Esophagus muscularis mucosa (tissue), 4 donors: ENCODE data around the gene TRIM39. TPM values are rescaled to one million over a fixed set of nuclear protein-coding genes. Genes with fewer than 3 reads are reported as not detected.

Source experiments
- DNase-seq: peaks from one replicate; pipeline ENCODE4 v3.0.0-alpha.2; 2017; ENCODE audit errors: extremely low spot score
- H3K27ac ChIP-seq, 4 donors: fragments of 200-600 bp; sonication (generic); replicated peaks in 1 of 4; 1 replicate in 3 of 4; 2 replicates in 1 of 4; pipeline ENCODE4 v1.5.1; 2016 to 2019; ENCODE audit warnings: mild to moderate bottlenecking in 1 of 4
- H3K27me3 ChIP-seq, 4 donors: fragments of 200-600 bp; sonication (generic); one replicate each; pipeline versions ENCODE4 v1.5.1 to v1.6.0; 2016 to 2019
- H3K36me3 ChIP-seq, 4 donors: fragments of 200-600 bp; sonication (generic); one replicate each; pipeline ENCODE4 v1.5.1; 2016 to 2019
- H3K4me1 ChIP-seq, 4 donors: fragments of 200-600 bp; sonication (generic); one replicate each; pipeline ENCODE4 v1.5.1; 2016 to 2019
- H3K4me3 ChIP-seq, 4 donors: fragments of 200-600 bp; sonication (generic); 1 replicate in 2 of 4; 2 replicates in 2 of 4; pipeline ENCODE4 v1.5.1; 2016 to 2019; ENCODE audit warnings: mild to moderate bottlenecking in 4 of 4, moderate library complexity in 1 of 4
- H3K9me3 ChIP-seq, 4 donors: fragments of 200-600 bp; sonication (generic); 1 replicate in 3 of 4; 2 replicates in 1 of 4; pipeline ENCODE4 v1.5.1; 2016 to 2019
- EP300 ChIP-seq: sonication (generic); formaldehyde crosslinking; IDR thresholded peaks from one replicate; pipeline ENCODE4 v1.6.1; 2017; ENCODE audit warnings: antibody characterized with exemption
- POLR2A ChIP-seq: fragments of 450-650 bp; IDR thresholded peaks from one replicate; pipeline ENCODE4 v1.6.1; 2017; ENCODE audit warnings: antibody characterized with exemption, moderate library complexity, mild to moderate bottlenecking, low read depth
- POLR2AphosphoS5 ChIP-seq, 2 donors: sonication (generic); formaldehyde crosslinking; IDR thresholded peaks; one replicate each; pipeline ENCODE4 v1.6.1; 2017; ENCODE audit warnings: antibody characterized with exemption in 2 of 2
- WGBS: methylation state at CpG from one replicate; pipeline ENCODE4 v1.1.5; 2018; 5-methylcytosine and 5-hydroxymethylcytosine counted together
- intact Hi-C: fragments of 100-400 bp; cut with DNase I; formaldehyde crosslinking; loops from one replicate; pipeline ENCODE4 v1.15.1; 2023
- small RNA-seq, 3 donors: library from RNA; depleted of rRNA; stranded (forward); fragments of <200 nt; gene quantifications; one replicate each; pipeline ENCODE3, GENCODE V24; 2016
- total RNA-seq, 4 donors: library from RNA; depleted of rRNA; stranded (reverse); fragments of >200 nt; gene quantifications; one replicate each; pipeline versions ENCODE4 v1.1.0 to v1.2.1, GENCODE V29; 2016
- TF ChIP-seq, protein P1 (sequence below), 3 experiments: fragments of 200-600 bp in 2 of 3; fragments of 450-650 bp in 1 of 3; sonication (generic) in 2 of 3; IDR thresholded peaks; one replicate each; pipeline ENCODE4 v1.5.1; 2017 to 2019; ENCODE audit warnings: antibody characterized with exemption in 3 of 3, mild to moderate bottlenecking in 2 of 3, moderate library complexity in 1 of 3

TRIM39 gene
- total RNA-seq, 4 donors from 2014 or later, result 17.4 to 24.5 (median 20.9) TPM

DNA sequence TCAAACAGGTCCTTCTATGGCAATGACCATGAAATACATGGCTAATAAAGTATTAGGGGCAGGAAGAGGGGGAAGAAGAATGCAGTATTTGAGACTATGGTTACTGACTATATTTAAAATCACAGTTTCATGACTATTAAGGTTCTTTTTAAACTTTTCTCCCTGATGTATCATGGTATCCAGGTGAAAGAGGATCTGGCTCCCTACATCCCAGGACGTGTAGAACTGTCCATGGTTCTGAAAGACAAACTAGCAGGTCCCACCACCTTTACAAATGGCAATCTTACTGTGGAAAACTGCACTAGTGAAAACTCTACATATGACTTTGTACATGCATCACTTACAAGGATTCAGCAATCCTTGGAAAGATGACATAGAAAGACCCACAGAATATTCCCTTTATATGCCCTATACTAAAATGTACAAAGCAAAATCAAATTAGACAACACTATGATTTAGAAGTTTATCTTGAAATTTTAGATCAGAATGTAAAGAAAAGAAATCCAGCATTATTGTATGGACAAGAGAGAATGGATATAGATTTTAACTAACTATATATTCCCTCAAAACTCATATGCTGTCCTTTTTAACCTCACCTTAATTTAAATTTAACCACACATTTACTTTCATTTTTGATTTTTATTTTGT lies 51.7 kb downstream of the TRIM39 start:
- no peaks in the 10 kb centered on the region for H3K36me3 ChIP-seq
- intact Hi-C loops, result no loop called here
- H3K4me1 ChIP-seq, result no peaks in the 10 kb centered on the region
- peaks cover 0 to 35% (median 0%) of the 10 kb centered on the region in 4 donors for H3K27me3 ChIP-seq
- no peak overlapping the region for H3K27ac ChIP-seq
- no peaks in the 10 kb centered on the region for H3K9me3 ChIP-seq
- H3K4me3 ChIP-seq, result no peak overlapping the region
- no peak for DNase-seq
- TF ChIP-seq POLR2A, result no peak
- TF ChIP-seq EP300, result no peak
- no peak for TF ChIP-seq POLR2AphosphoS5 (IDR thresholded peaks at IDR 0.05)
- TF ChIP-seq, protein P1, sequence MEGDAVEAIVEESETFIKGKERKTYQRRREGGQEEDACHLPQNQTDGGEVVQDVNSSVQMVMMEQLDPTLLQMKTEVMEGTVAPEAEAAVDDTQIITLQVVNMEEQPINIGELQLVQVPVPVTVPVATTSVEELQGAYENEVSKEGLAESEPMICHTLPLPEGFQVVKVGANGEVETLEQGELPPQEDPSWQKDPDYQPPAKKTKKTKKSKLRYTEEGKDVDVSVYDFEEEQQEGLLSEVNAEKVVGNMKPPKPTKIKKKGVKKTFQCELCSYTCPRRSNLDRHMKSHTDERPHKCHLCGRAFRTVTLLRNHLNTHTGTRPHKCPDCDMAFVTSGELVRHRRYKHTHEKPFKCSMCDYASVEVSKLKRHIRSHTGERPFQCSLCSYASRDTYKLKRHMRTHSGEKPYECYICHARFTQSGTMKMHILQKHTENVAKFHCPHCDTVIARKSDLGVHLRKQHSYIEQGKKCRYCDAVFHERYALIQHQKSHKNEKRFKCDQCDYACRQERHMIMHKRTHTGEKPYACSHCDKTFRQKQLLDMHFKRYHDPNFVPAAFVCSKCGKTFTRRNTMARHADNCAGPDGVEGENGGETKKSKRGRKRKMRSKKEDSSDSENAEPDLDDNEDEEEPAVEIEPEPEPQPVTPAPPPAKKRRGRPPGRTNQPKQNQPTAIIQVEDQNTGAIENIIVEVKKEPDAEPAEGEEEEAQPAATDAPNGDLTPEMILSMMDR (IDR thresholded peaks at IDR 0.05), result no peak
- 0% methylated on average over 1 of the region's 1 CpG for WGBS

DNA sequence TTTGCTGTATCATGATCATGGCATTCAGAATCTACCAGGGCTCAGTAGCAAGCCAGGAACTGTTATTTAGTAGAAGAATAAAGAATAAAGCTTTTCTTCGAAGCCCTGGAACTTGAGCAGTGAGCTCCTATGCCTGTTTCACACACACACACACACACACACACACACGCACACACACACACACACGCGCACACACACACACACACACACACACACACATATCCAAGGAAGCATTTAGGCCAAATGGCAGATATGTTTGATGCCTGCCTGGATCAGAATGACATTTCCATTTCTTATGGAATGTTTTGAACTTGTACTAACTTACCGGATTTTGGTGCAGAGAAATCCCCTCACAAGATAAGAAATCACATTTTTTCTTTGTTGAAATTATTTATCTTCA lies 53.7 kb downstream of the TRIM39 start:
- DNase-seq, result no peak
- Histone ChIP-seq H3K4me1 (no peaks in the 10 kb centered on the region), H3K36me3 (no peaks in the 10 kb centered on the region), H3K4me3 (no peak overlapping the region), H3K27ac (no peak overlapping the region), H3K9me3 (no peaks in the 10 kb centered on the region), H3K27me3 (peaks cover 0 to 55% (median 0%) of the 10 kb centered on the region in 4 donors)
- intact Hi-C loops, result no loop called here
- WGBS, result 18% methylated on average over 4 of the region's 5 CpGs
- TF ChIP-seq EP300, result no peak
- TF ChIP-seq, protein P1 (IDR thresholded peaks at IDR 0.05), result no peak
- no peak for TF ChIP-seq POLR2A
- TF ChIP-seq POLR2AphosphoS5 (IDR thresholded peaks at IDR 0.05), result no peak

DNA sequence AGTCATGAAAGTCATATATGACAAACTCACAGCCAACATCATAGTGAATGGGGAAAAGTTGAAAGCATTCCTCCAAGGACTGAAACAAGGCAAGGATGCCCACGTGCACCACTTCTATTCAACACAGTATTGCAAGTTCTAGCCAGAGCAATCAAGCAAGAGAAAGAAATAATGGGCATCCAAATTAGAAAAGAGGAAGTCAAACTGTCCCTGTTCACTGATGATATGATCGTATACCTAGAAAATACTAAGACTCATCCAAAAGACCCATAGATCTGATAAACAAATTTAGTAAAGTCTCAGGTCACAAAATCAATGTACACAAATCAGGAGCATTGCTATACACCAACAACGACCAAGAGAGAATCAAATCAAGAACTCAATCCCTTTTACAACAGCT lies 59.4 kb downstream of the TRIM39 start:
- H3K4me1 ChIP-seq, result no peaks in the 10 kb centered on the region
- TF ChIP-seq, protein P1 (IDR thresholded peaks at IDR 0.05), result no peak
- TF ChIP-seq POLR2A (no peak), EP300 (no peak), POLR2AphosphoS5 (IDR thresholded peaks at IDR 0.05) (no peak)
- H3K36me3 ChIP-seq, result no peaks in the 10 kb centered on the region
- H3K9me3 ChIP-seq, result no peaks in the 10 kb centered on the region
- no peak overlapping the region for H3K4me3 ChIP-seq
- H3K27ac ChIP-seq, result no peak overlapping the region
- intact Hi-C loops, result no loop called here
- H3K27me3 ChIP-seq, result peaks cover 0 to 79% (median 0%) of the 10 kb centered on the region in 4 donors
- DNase-seq, result no peak
- WGBS, result 45% methylated on average over 3 of the region's 3 CpGs

DNA sequence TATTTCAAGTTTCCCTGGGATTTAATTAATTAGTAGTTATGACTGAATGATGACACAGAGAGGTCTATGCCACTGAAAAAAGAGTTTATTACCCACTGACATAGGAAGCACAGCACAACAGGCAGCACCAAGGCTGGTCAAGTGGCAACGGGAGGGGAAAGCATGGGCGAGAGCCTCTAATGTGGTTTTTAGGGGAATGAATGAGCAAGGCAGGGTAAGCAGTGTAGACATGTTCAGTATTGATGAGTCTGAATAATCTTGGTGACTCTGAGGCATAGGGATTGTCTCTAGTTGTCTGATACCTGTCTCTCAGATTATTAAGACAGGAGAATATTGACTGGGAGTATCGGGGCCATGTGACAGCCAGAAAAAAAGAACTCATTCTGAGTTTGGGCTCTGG lies 64.5 kb downstream of the TRIM39 start:
- no peak for DNase-seq
- peaks cover 0 to 43% (median 0%) of the 10 kb centered on the region in 4 donors for H3K27me3 ChIP-seq
- no peaks in the 10 kb centered on the region for H3K4me1 ChIP-seq
- H3K4me3 ChIP-seq, result no peak overlapping the region
- intact Hi-C loops, result no loop called here
- 68% methylated on average over 3 of the region's 3 CpGs for WGBS
- no peaks in the 10 kb centered on the region for H3K36me3 ChIP-seq
- H3K9me3 ChIP-seq, result no peaks in the 10 kb centered on the region
- no peak overlapping the region for H3K27ac ChIP-seq
- no peak for TF ChIP-seq EP300
- TF ChIP-seq POLR2A, result no peak
- TF ChIP-seq, protein P1 (IDR thresholded peaks at IDR 0.05), result no peak
- no peak for TF ChIP-seq POLR2AphosphoS5 (IDR thresholded peaks at IDR 0.05)

Small RNA genes within 50 kb of the gene (small RNA-seq; reads per million reads assigned to genes)
- gene HLA-N, result 0 reads per million in 3 donors

Other genes starting within 250 kb of the TRIM39 start
- gene TRIM31, start 213.8 kb upstream of the TRIM39 start, total RNA-seq, result 1 to 10 TPM in 1 of 4 donors, not detected in 3; 1.3 TPM
- not detected for gene TRIM40, start 190.8 kb upstream of the TRIM39 start, total RNA-seq
- gene TRIM10, start 165.7 kb upstream of the TRIM39 start, total RNA-seq, result under 1 TPM in 3 of 4 donors, not detected in 1; 0.17 to 0.50 (median 0.42) TPM
- under 1 TPM in 1 of 4 donors, not detected in 3; 0.42 TPM for gene TRIM15, start 163.4 kb upstream of the TRIM39 start, total RNA-seq
- gene TRIM26, start 113.5 kb upstream of the TRIM39 start, total RNA-seq, result 10 to 100 TPM; 33.6 to 58.8 (median 46.3) TPM
- gene RPP21, start 18.2 kb downstream of the TRIM39 start, total RNA-seq, result 100 to 1,000 TPM in 2 of 4 donors, 10 to 100 TPM in 2; 78.1 to 149 (median 113) TPM
- gene HLA-E, start 162.6 kb downstream of the TRIM39 start, total RNA-seq, result 100 to 1,000 TPM; 294 to 649 (median 523) TPM
- gene GNL1, start 229.6 kb downstream of the TRIM39 start, total RNA-seq, result 10 to 100 TPM; 30.3 to 53.5 (median 36.1) TPM
- 10 to 100 TPM in 1 of 4 donors, 1 to 10 TPM in 3; 3.8 to 10.6 (median 4.5) TPM for gene PRR3, start 230.4 kb downstream of the TRIM39 start, total RNA-seq
- gene ABCF1, start 244.5 kb downstream of the TRIM39 start, total RNA-seq, result 10 to 100 TPM; 39.0 to 60.8 (median 51.4) TPM